Upper lobe of right lung (tissue), 1 donor: Measurements from ENCODE around the gene RPL10. TPM values are rescaled to one million over a fixed set of nuclear protein-coding genes. Genes with fewer than 3 reads are reported as not detected.

Experiments
- ATAC-seq: fragments of 200-7000 bp; cut with Tn5 transposase; one replicate; pipeline ENCODE4 v1.9.1; 2020; ENCODE audit warnings: mild to moderate bottlenecking, moderate library complexity
- DNase-seq: peaks from one replicate; pipeline ENCODE4 v3.0.0-alpha.2; 2020
- H3K27ac ChIP-seq: fragments of 200-600 bp; one replicate; pipeline ENCODE4 v1.8.0; 2022
- H3K27me3 ChIP-seq: fragments of 200-600 bp; one replicate; pipeline ENCODE4 v1.8.0; 2022; ENCODE audit warnings: mild to moderate bottlenecking
- H3K36me3 ChIP-seq: fragments of 200-600 bp; one replicate; pipeline ENCODE4 v1.8.0; 2022
- H3K4me1 ChIP-seq: fragments of 200-600 bp; one replicate; pipeline ENCODE4 v1.8.0; 2022
- H3K4me3 ChIP-seq: fragments of 200-600 bp; one replicate; pipeline ENCODE4 v1.8.0; 2022; ENCODE audit warnings: mild to moderate bottlenecking
- H3K9me3 ChIP-seq: fragments of 200-600 bp; one replicate; pipeline ENCODE4 v1.8.0; 2022
- intact Hi-C: fragments of 100-400 bp; cut with DNase I; formaldehyde crosslinking; loops from one replicate; pipeline ENCODE4 v1.11.0; 2022
- total RNA-seq: library from RNA; stranded (reverse); fragmentation: NEBNext Ultra II Directional; extraction: Animal tissue kit (Norgen Biotek cat#: 25700); gene quantifications from one replicate; pipeline ENCODE4 v1.2.1, GENCODE V29; 2021
- TF ChIP-seq, protein P1 (sequence below): fragments of 200-600 bp; IDR thresholded peaks from one replicate; pipeline ENCODE4 v1.8.0; 2022; ENCODE audit warnings: antibody characterized with exemption
- donor health status: DM: no; HTN: yes; CAD: no; lungs with severe emphysema.

The RPL10 gene
- total RNA-seq, 1 donor from 2014 or later: 2,677 TPM

DNA sequence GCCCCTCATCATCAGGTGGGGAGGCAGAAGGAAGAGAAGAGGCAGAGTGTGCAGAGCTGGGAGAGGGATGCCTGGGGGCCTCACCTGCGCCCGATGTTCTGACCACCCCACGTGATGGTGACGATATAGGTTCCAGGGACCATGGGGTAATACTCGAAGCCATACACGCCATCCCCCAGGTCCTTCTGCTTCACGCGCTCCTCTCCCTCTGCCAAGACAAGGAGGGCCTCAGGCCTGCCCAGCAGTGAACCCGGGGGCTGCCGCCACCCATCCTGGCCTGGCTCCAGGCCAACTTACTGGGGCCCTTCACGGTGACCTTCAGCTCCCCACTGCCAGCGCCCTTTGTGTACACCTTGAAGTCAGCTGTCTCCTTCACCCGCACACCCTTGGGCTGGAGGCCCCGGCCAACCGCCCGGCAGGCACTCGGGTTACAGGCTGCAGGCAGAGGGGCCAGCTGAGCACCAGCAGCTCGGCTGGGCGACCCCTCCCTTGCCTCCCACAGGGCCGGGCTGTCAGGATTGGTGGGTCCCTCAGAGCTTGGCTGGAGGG lies 33.1 kb upstream of the RPL10 start:
- TF ChIP-seq, protein P1, sequence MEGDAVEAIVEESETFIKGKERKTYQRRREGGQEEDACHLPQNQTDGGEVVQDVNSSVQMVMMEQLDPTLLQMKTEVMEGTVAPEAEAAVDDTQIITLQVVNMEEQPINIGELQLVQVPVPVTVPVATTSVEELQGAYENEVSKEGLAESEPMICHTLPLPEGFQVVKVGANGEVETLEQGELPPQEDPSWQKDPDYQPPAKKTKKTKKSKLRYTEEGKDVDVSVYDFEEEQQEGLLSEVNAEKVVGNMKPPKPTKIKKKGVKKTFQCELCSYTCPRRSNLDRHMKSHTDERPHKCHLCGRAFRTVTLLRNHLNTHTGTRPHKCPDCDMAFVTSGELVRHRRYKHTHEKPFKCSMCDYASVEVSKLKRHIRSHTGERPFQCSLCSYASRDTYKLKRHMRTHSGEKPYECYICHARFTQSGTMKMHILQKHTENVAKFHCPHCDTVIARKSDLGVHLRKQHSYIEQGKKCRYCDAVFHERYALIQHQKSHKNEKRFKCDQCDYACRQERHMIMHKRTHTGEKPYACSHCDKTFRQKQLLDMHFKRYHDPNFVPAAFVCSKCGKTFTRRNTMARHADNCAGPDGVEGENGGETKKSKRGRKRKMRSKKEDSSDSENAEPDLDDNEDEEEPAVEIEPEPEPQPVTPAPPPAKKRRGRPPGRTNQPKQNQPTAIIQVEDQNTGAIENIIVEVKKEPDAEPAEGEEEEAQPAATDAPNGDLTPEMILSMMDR: no peak
- DNase-seq (no peak), ATAC-seq (no peak)
- Histone ChIP-seq H3K4me1 (peaks cover 16% of the 10 kb centered on the region), H3K27ac (no peak overlapping the region), H3K9me3 (no peaks in the 10 kb centered on the region), H3K36me3 (peaks cover 68% of the 10 kb centered on the region), H3K27me3 (no peaks in the 10 kb centered on the region), H3K4me3 (no peak overlapping the region)
- intact Hi-C loops: no loop called here

DNA sequence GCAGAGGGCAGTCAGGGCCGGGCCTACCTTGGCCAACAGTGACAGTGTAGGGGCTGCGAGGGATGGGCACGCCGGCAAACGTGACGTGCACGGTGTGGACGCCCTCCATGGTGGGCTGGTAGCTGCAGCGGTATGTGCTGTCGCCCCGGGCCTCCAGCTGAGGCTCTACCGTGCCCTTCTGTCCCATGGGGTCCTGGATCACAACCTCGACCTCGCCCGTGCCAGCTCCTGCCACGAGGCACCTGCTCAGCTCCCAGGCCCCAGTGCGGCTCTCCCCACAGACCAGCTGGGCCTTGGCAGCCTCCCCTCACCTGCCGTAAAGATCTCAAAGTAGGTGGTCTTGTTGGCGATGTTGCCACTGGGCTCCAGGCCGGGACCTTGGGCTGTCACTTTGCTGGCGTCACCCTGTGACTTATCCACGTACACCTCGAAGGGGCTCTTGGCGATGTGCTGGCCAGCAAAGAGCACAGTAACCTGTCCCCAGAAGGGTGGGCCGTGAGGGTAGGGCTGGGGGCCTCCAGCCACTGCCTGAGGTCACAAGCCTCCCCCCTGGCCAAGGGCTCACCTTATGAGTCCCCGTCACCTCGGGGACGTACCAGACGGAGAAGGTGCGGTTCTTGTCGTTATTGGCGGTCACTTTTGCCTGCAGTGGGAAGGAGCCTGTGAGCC lies 32.0 kb upstream of the RPL10 start:
- H3K4me1 ChIP-seq: peaks cover 16% of the 10 kb centered on the region
- no peak overlapping the region for H3K27ac ChIP-seq
- no peak for DNase-seq
- no peaks in the 10 kb centered on the region for H3K27me3 ChIP-seq
- TF ChIP-seq, protein P1: no peak
- peaks cover 61% of the 10 kb centered on the region for H3K36me3 ChIP-seq
- no peaks in the 10 kb centered on the region for H3K9me3 ChIP-seq
- ATAC-seq: no peak
- intact Hi-C loops: no loop called here
- no peak overlapping the region for H3K4me3 ChIP-seq

DNA sequence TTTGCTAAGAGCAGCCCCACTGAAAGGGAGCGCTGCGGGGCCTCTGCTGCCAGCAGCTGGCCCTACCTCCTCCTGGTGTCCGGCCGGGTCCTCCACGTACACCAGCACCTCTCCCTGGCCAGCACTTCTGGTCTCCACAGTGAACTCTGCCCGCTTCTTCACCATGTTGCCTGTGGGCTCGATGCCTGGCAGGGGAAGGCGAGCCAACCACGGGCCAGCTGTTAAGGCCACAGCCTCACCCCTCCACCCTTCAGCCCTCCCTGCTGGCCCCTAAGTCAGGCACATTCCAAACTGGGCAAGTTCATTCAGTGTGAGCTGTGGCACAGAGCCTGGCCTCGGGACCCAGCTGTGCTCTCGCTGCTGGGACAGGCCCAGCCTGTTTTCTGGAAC lies 31.5 kb upstream of the RPL10 start:
- H3K27me3 ChIP-seq: no peaks in the 10 kb centered on the region
- DNase-seq: no peak
- no peaks in the 10 kb centered on the region for H3K9me3 ChIP-seq
- peaks cover 16% of the 10 kb centered on the region for H3K4me1 ChIP-seq
- TF ChIP-seq, protein P1: no peak
- ATAC-seq: no peak
- no peak overlapping the region for H3K27ac ChIP-seq
- H3K36me3 ChIP-seq: peaks cover 55% of the 10 kb centered on the region
- no peak overlapping the region for H3K4me3 ChIP-seq
- intact Hi-C loops: no loop called here

DNA sequence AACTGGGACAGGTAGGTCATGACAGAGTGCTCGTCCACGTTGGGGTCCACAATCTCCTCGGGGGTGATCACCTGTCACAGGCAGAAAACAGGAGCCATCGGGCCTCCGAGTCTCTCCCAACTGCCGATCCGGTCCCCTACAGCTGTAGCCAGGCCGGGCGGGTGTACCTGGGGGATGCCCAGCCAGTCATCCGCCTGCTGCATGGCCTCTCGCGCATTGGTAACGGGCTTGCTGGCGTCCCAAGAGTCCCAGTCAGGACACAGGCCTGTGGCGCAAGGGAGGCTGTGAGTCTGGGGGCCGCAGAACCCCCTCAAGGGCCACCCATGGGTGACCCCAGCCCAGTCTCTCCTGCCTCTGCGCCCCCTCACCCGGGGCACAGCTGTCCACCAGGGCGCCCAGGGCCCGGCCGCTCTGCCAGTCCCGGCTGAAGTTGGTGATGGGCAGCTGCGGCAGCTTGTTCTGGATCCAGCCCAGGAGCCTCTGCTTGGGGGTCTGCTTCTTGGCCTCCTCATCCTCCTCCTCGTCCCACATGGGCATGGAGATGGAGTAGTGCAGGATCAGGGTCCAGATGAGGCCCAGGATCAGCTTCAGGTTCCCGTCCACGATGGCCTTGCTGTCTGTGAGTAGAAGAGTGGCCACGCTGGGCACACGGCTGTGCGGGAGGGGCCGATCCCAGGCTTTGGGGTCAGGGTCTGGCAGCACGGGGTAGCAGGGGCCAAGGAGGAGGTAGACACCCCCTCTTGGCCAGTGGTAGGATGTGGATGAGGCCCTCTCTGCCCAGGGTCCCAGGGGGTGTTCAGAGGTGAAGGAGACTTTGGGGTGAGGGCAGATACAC lies 30.5 kb upstream of the RPL10 start:
- Histone ChIP-seq H3K4me3 (peak overlapping the region; percentile 71), H3K36me3 (peaks cover 45% of the 10 kb centered on the region), H3K9me3 (no peaks in the 10 kb centered on the region), H3K4me1 (peaks cover 16% of the 10 kb centered on the region), H3K27me3 (no peaks in the 10 kb centered on the region), H3K27ac (peak overlapping the region; percentile 90)
- no peak for ATAC-seq
- intact Hi-C loops: no loop called here
- TF ChIP-seq, protein P1: no peak
- no peak for DNase-seq

DNA sequence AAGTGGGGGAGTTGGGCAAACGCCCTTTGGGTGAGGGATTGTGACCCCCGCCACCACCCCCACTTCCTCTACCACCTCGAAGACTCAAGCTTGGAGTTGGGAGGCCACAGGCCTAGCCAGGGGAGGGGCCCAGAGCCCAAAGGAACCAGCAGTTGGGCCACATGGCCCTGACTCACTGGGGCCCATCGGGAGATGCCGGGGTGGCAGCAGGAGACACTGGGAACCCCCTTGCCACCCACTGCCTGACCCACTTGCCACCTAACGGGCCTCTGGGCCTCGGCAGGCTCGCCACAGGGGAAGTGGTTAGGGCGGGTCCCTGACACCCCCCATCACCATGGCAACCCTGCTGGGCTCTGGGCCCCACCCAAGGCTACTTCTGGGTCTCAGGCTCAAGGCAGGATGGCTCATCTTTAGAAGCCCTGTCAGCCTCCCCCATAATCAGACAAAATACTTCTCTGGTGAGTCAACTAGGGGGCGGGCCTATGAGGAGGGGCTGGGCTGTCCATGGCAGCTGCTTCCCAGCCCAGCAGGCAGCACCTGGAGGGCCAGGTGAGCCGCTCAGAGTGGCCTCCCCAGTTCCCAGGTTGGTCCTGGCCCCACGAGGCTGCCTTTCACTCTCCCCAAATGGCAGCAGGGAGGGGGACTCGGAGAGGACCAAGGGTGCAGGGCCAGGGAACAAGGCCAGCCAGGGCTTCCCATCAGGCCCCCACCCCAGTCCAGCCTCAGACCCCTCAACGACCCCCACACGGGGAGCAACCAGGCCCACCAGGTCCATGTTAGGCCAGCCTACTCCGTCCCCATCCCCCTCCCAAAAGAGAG lies 29.3 kb upstream of the RPL10 start:
- intact Hi-C loops: no loop called here
- H3K4me1 ChIP-seq: peaks cover 21% of the 10 kb centered on the region
- H3K4me3 ChIP-seq: peak overlapping the region; percentile 71
- H3K9me3 ChIP-seq: no peaks in the 10 kb centered on the region
- ATAC-seq (peak; percentile 59), DNase-seq (peak; percentile 90)
- TF ChIP-seq, protein P1: no peak
- H3K36me3 ChIP-seq: peaks cover 34% of the 10 kb centered on the region
- H3K27ac ChIP-seq: peak overlapping the region; percentile 90
- no peaks in the 10 kb centered on the region for H3K27me3 ChIP-seq
